GM12892 (cell line): ENCODE measurements around the gene MYH14.

Experiments used
- POLR2A ChIP-seq: IDR thresholded peaks from 2 replicates; pipeline ENCODE4 v1.6.1; 2011; ENCODE audit warnings: low read depth, low read length, control low read depth
- POLR2AphosphoS5 ChIP-seq: IDR thresholded peaks from 2 replicates; pipeline ENCODE4 v1.6.1; 2011; ENCODE audit warnings: low read depth, low read length, control low read depth

- TF ChIP-seq POLR2A (no peak), POLR2AphosphoS5 (no peak)
Measured at GRCh38 chr19:50325310-50326100, 122.1 kb downstream of the MYH14 start.
